Fibroblast of lung (primary cell): ENCODE data around the gene OR7A10. TPM values are rescaled to one million over a fixed set of nuclear protein-coding genes. Genes with fewer than 3 reads are reported as not detected.

ENCODE experiments used
- DNase-seq, 2 donors: peaks; one replicate each; pipeline versions ENCODE4 v3.0.0 to v3.0.0-alpha.2; 2010; ENCODE audit warnings: low read depth in 2 of 2
- H2AFZ ChIP-seq: 2 replicates; pipeline ENCODE4 v1.5.1; 2012; ENCODE audit warnings: low read length, control low read depth, inconsistent platforms
- H3K27ac ChIP-seq: 2 replicates; pipeline ENCODE4 v1.5.1; 2011; ENCODE audit warnings: low read length, control low read depth; ENCODE audit not compliant: insufficient read depth
- H3K27me3 ChIP-seq: 2 replicates; pipeline ENCODE4 v1.5.1; 2011; ENCODE audit warnings: mild to moderate bottlenecking, low read length; ENCODE audit not compliant: control insufficient read depth, insufficient read depth
- H3K36me3 ChIP-seq: 2 replicates; pipeline ENCODE4 v1.5.1; 2011; ENCODE audit warnings: low read length; ENCODE audit not compliant: control insufficient read depth, insufficient read depth
- H3K4me1 ChIP-seq: 2 replicates; pipeline ENCODE4 v1.5.1; 2011; ENCODE audit warnings: low read length; ENCODE audit not compliant: control insufficient read depth, insufficient read depth; ENCODE audit errors: extremely low read depth
- H3K4me2 ChIP-seq: 2 replicates; pipeline ENCODE4 v1.5.1; 2011; ENCODE audit warnings: low read length, control low read depth; ENCODE audit not compliant: insufficient read depth; ENCODE audit errors: extremely low read depth
- H3K4me3 ChIP-seq, 4 experiments: fragments of 200-600 bp in 1 of 4; sonication (generic) in 1 of 4; replicated peaks in 1 of 4; 2 replicates each; pipeline ENCODE4 v1.5.1; 2011 to 2016; ENCODE audit warnings: low read length in 4 of 4, low read depth in 3 of 4, mild to moderate bottlenecking in 3 of 4, control low read depth in 2 of 4, inconsistent platforms in 1 of 4, mixed read lengths in 1 of 4; ENCODE audit not compliant: insufficient read depth in 1 of 4; ENCODE audit errors: control extremely low read depth in 1 of 4
- H3K79me2 ChIP-seq: 2 replicates; pipeline ENCODE4 v1.5.1; 2012; ENCODE audit warnings: mild to moderate bottlenecking, low read length, inconsistent platforms; ENCODE audit not compliant: control insufficient read depth, insufficient read depth
- H3K9ac ChIP-seq: 2 replicates; pipeline ENCODE4 v1.5.1; 2011; ENCODE audit warnings: mild to moderate bottlenecking, low read length, control low read depth; ENCODE audit not compliant: insufficient read depth
- H3K9me3 ChIP-seq: 2 replicates; pipeline ENCODE4 v1.5.1; 2012; ENCODE audit warnings: low read depth, low read length; ENCODE audit not compliant: control insufficient read depth, insufficient read depth
- H4K20me1 ChIP-seq: 2 replicates; pipeline ENCODE4 v1.5.1; 2011; ENCODE audit warnings: low read length; ENCODE audit not compliant: control insufficient read depth, insufficient read depth; ENCODE audit errors: extremely low read depth
- CTCF ChIP-seq, 2 donors: IDR thresholded peaks in 1 of 2; conservative IDR thresholded peaks in 1 of 2; 1 replicate in 1 of 2; 2 replicates in 1 of 2; pipeline ENCODE4 v1.5.1; 2011 to 2012; ENCODE audit warnings: low read length in 2 of 2, control low read depth in 1 of 2, inconsistent platforms in 1 of 2, low read depth in 1 of 2, mild to moderate bottlenecking in 1 of 2
- EZH2 ChIP-seq: IDR thresholded peaks from 2 replicates; pipeline ENCODE4 v1.5.1; 2012; ENCODE audit warnings: low read length, control low read depth, mild to moderate bottlenecking; ENCODE audit errors: missing control alignments
- polyA plus RNA-seq, 2 donors: library from polyadenylated mRNA; depleted of rRNA in 1 of 2; stranded (reverse) in 1 of 2; unstranded in 1 of 2; fragments of >200 nt; gene quantifications; 2 replicates each; pipeline ENCODE4 v1.2.1, GENCODE V29; 2011 to 2012; ENCODE audit warnings: missing spikeins in 1 of 2
- total RNA-seq: library from RNA; depleted of rRNA; stranded (reverse); fragments of >200 nt; gene quantifications from 2 replicates; pipeline ENCODE4 v1.2.1, GENCODE V29; 2014

OR7A10 gene
- total and polyA plus RNA-seq, 2 donors (not counting 1 experiment from before 2014, with no cell fraction given) = not detected

GRCh38 chr19:14886032-14886431 lies 37.3 kb upstream of the OR7A10 start, which contains the start of gene OR7A17:
OR7A17 (minus strand) TSS chr19:14886132; CDS start chr19:14881355, 4,777 bp downstream.
- no peak within 1 kb of the TSS for H3K4me2 ChIP-seq
- H2AFZ ChIP-seq = no peak within 1 kb of the TSS
- no peaks in the 10 kb centered on the region for H3K36me3 ChIP-seq
- no peaks in the 10 kb centered on the region for H4K20me1 ChIP-seq
- no peak within 1 kb of the TSS for H3K27ac ChIP-seq
- H3K9me3 ChIP-seq = no peaks in the 10 kb centered on the region
- no peak for DNase-seq
- no peak for TF ChIP-seq CTCF (conservative IDR thresholded peaks at IDR 0.05 in 1 of 2, IDR thresholded peaks at IDR 0.05 in 1 of 2; ENCODE audit: low read depth in 1 of 2, low read length in 2 of 2)
- TF ChIP-seq EZH2 = no peak
- H3K27me3 ChIP-seq = no peaks in the 10 kb centered on the region
- no peak within 1 kb of the TSS for H3K4me3 ChIP-seq
- H3K9ac ChIP-seq = no peak within 1 kb of the TSS
- no peaks in the 10 kb centered on the region for H3K4me1 ChIP-seq
- H3K79me2 ChIP-seq = no peaks in the 10 kb centered on the region

DNA sequence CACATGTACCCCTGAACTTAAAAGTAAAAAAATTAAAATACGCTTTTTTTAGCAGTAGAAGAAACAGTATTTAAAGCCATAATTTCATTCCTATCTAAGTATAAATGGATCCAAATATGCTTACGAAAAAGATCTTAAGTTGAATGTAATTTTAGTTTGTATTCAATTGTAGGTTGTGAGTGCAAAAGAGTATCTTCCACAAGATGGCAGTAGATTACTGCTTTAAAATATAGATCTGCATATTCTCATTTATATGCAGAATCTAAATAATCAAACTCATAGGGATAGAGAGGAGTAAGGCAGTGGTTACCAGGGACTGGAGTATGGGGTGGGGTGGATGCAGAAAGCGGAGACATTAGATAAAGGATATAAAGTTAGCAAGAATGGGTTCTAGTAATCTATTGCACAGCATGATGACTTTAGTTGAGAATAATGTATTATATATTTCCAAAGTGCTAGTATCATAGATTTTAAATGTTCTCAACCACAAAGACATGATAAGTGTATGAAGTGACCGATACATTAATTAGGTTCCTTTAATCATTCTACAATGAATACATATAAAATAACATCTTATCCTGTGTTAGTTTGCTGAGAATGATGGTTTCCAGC lies 23.0 kb upstream of the OR7A10 start:
- Histone ChIP-seq H3K4me1 (no peaks in the 10 kb centered on the region), H3K9me3 (no peaks in the 10 kb centered on the region), H3K27me3 (no peaks in the 10 kb centered on the region), H2AFZ (no peak overlapping the region), H3K27ac (no peak overlapping the region), H3K9ac (no peak overlapping the region), H3K79me2 (no peaks in the 10 kb centered on the region), H3K4me2 (no peak overlapping the region), H3K36me3 (no peaks in the 10 kb centered on the region), H3K4me3 (no peak overlapping the region), H4K20me1 (no peaks in the 10 kb centered on the region)
- peak in 1 of 2 donors; percentile 38 for DNase-seq
- TF ChIP-seq EZH2 (no peak), CTCF (conservative IDR thresholded peaks at IDR 0.05 in 1 of 2, IDR thresholded peaks at IDR 0.05 in 1 of 2; ENCODE audit: low read depth in 1 of 2, low read length in 2 of 2) (peak in 1 of 2 donors; percentile 41)

- Histone ChIP-seq H3K4me1 (no peaks in the 10 kb centered on the region), H3K36me3 (no peaks in the 10 kb centered on the region), H3K27ac (no peak overlapping the region), H3K4me2 (no peak overlapping the region), H3K27me3 (no peaks in the 10 kb centered on the region), H3K79me2 (no peaks in the 10 kb centered on the region), H3K9me3 (no peaks in the 10 kb centered on the region), H3K4me3 (no peak overlapping the region), H2AFZ (no peak overlapping the region), H3K9ac (no peak overlapping the region), H4K20me1 (no peaks in the 10 kb centered on the region)
- no peak for TF ChIP-seq EZH2
- no peak for TF ChIP-seq CTCF (conservative IDR thresholded peaks at IDR 0.05 in 1 of 2, IDR thresholded peaks at IDR 0.05 in 1 of 2; ENCODE audit: low read depth in 1 of 2, low read length in 2 of 2)
- no peak for DNase-seq
Observed at GRCh38 chr19:14868497-14868896, 19.8 kb upstream of the OR7A10 start.
